Endothelial cell of umbilical vein (primary cell): ENCODE data around the gene PRELID3B. TPM values are rescaled to one million over a fixed set of nuclear protein-coding genes. Genes with fewer than 3 reads are reported as not detected.

ENCODE experiments used
- BruUV-seq: library from RNA; stranded (reverse); fragments of 400-500 nt; replicated peaks from 2 replicates; lab custom pipeline; 2021; lab: Mats Ljungman, UMichigan
- CTCF ChIA-PET: fragments of 300-600, 350-600 bp; sonication (Branson Sonifier 250); formaldehyde crosslinking; loops from one replicate; lab custom pipeline; 2021; ENCODE audit warnings: antibody characterized with exemption, inconsistent platforms; lab: Charles Lee
- POLR2A ChIA-PET: fragments of 300-600, 350-600 bp; sonication (Branson Sonifier 250); formaldehyde crosslinking; loops from one replicate; lab custom pipeline; 2021; ENCODE audit warnings: antibody characterized with exemption, inconsistent platforms; lab: Charles Lee
- DNase-seq: peaks from one replicate; pipeline ENCODE4 v3.0.0-alpha.2; 2011; ENCODE audit warnings: low read depth, low spot score
- FAIRE-seq: peaks from 2 replicates; lab custom pipeline; 2011; peaks lifted over from hg19 to GRCh38; lab: Jason Lieb, UNC
- H2AFZ ChIP-seq: 2 replicates; pipeline ENCODE4 v1.6.0; 2012; ENCODE audit warnings: low read depth, low read length, control low read depth, inconsistent platforms
- H3K27ac ChIP-seq: 2 replicates; pipeline ENCODE4 v1.5.1; 2011; ENCODE audit warnings: low read depth, mild to moderate bottlenecking, control low read depth, low read length, moderate library complexity; ENCODE audit not compliant: insufficient read depth
- H3K27me3 ChIP-seq, 2 experiments: 2 replicates each; pipeline versions ENCODE4 v1.6.0 to v1.6.1; 2011; ENCODE audit warnings: low read length in 2 of 2, mixed read lengths in 1 of 2; ENCODE audit not compliant: control insufficient read depth in 2 of 2, insufficient read depth in 2 of 2
- H3K36me3 ChIP-seq, 2 experiments: 2 replicates in 1 of 2; 3 replicates in 1 of 2; pipeline ENCODE4 v1.5.1; 2011; ENCODE audit warnings: low read length in 2 of 2, mild to moderate bottlenecking in 1 of 2, moderate library complexity in 1 of 2; ENCODE audit not compliant: control insufficient read depth in 2 of 2, insufficient read depth in 2 of 2; ENCODE audit errors: extremely low read depth in 1 of 2
- H3K4me1 ChIP-seq: 3 replicates; pipeline ENCODE4 v1.5.1; 2011; ENCODE audit warnings: mild to moderate bottlenecking, low read length; ENCODE audit not compliant: control insufficient read depth, insufficient read depth; ENCODE audit errors: extremely low read depth
- H3K4me2 ChIP-seq: 2 replicates; pipeline ENCODE4 v1.6.1; 2011; ENCODE audit warnings: low read length, control low read depth, mixed read lengths; ENCODE audit not compliant: insufficient read depth
- H3K4me3 ChIP-seq, 3 experiments: fragments of 200-600 bp in 1 of 3; sonication (generic), shearing (Covaris generic) in 1 of 3; replicated peaks in 1 of 3; 2 replicates each; pipeline ENCODE4 v1.5.1; 2011 to 2016; ENCODE audit warnings: control low read depth in 3 of 3, low read length in 3 of 3, mild to moderate bottlenecking in 2 of 3, inconsistent platforms in 1 of 3, low read depth in 1 of 3, moderate library complexity in 1 of 3; ENCODE audit not compliant: insufficient read depth in 1 of 3
- H3K79me2 ChIP-seq: 2 replicates; pipeline ENCODE4 v1.6.0; 2012; ENCODE audit warnings: low read length, inconsistent platforms; ENCODE audit not compliant: control insufficient read depth, insufficient read depth
- H3K9ac ChIP-seq: replicated peaks from 2 replicates; pipeline ENCODE3; 2011; ENCODE audit warnings: low read length, control low read depth; ENCODE audit not compliant: insufficient read depth; ENCODE audit errors: extremely low read depth
- H3K9me1 ChIP-seq: replicated peaks from 3 replicates; pipeline ENCODE4 v1.6.0; 2011; ENCODE audit warnings: mild to moderate bottlenecking, low read length; ENCODE audit not compliant: control insufficient read depth, insufficient read depth; ENCODE audit errors: extremely low read depth
- H3K9me3 ChIP-seq: replicated peaks from 2 replicates; pipeline ENCODE4 v1.5.1; 2012; ENCODE audit warnings: low read length, inconsistent platforms; ENCODE audit not compliant: control insufficient read depth, insufficient read depth
- H4K20me1 ChIP-seq: replicated peaks from 2 replicates; pipeline ENCODE3; 2011; ENCODE audit warnings: mild to moderate bottlenecking, low read length; ENCODE audit not compliant: control insufficient read depth, insufficient read depth; ENCODE audit errors: extremely low read depth
- CTCF ChIP-seq, 2 donors: IDR thresholded peaks; 1 replicate in 1 of 2; 2 replicates in 1 of 2; pipeline ENCODE4 v1.5.1; 2011; ENCODE audit warnings: low read length in 2 of 2, mild to moderate bottlenecking in 2 of 2, moderate library complexity in 2 of 2, control low read depth in 1 of 2, inconsistent platforms in 1 of 2, low read depth in 1 of 2; ENCODE audit not compliant: insufficient read depth in 1 of 2; ENCODE audit errors: extremely low read depth in 1 of 2
- EZH2 ChIP-seq: IDR thresholded peaks from 2 replicates; pipeline ENCODE4 v1.6.1; 2012; ENCODE audit warnings: borderline replicate concordance, low read depth, mild to moderate bottlenecking, moderate library complexity, low read length, inconsistent platforms; ENCODE audit not compliant: severe bottlenecking
- FOS ChIP-seq: IDR thresholded peaks from 2 replicates; pipeline ENCODE4 v1.6.1; 2011; ENCODE audit warnings: mild to moderate bottlenecking, low read length, moderate library complexity, borderline replicate concordance; ENCODE audit not compliant: insufficient read depth
- GATA2 ChIP-seq: IDR thresholded peaks from 2 replicates; pipeline ENCODE4 v1.7.0; 2011; ENCODE audit warnings: low read depth, mild to moderate bottlenecking, moderate library complexity, mixed read lengths, low read length; ENCODE audit not compliant: insufficient read length, insufficient read depth
- JUN ChIP-seq: IDR thresholded peaks from 2 replicates; pipeline ENCODE4 v1.6.1; 2011; ENCODE audit warnings: borderline replicate concordance, low read depth; ENCODE audit not compliant: insufficient read length, insufficient read depth
- MAX ChIP-seq: IDR thresholded peaks from 2 replicates; pipeline ENCODE4 v1.6.1; 2011; ENCODE audit not compliant: insufficient read depth, insufficient read length
- MYC ChIP-seq: IDR thresholded peaks from one replicate; pipeline ENCODE4 v1.6.1; 2011; ENCODE audit warnings: mild to moderate bottlenecking, low read depth, low read length
- POLR2A ChIP-seq: IDR thresholded peaks from 2 replicates; pipeline ENCODE4 v1.6.1; 2012; ENCODE audit warnings: low read depth, mild to moderate bottlenecking, control low read depth, low read length
- POLR2AphosphoS5 ChIP-seq: IDR thresholded peaks from 2 replicates; pipeline ENCODE4 v1.6.1; 2012; ENCODE audit warnings: low read depth, mild to moderate bottlenecking, control low read depth, low read length, moderate library complexity; ENCODE audit not compliant: insufficient read depth
- dilution Hi-C: fragments of 300-500 bp; cut with MboI; formaldehyde crosslinking; loops from one replicate; pipeline ENCODE4 v1.15.0; 2019; ENCODE audit warnings: low sequenced_read_pairs; ENCODE audit not compliant: extremely low pct_ligation_motif_present
- intact Hi-C: fragments of 100-400 bp; cut with micrococcal nuclease; formaldehyde crosslinking; loops from one replicate; pipeline ENCODE4 v1.10.0; 2022
- polyA plus RNA-seq, 4 experiments: library from polyadenylated mRNA; depleted of rRNA in 3 of 4; stranded (reverse) in 3 of 4; unstranded in 1 of 4; fragments of >200 nt; gene quantifications; 2 replicates each; pipeline versions ENCODE4 v1.2.1 to v1.2.3, GENCODE V29; 2011 to 2012; ENCODE audit warnings: missing spikeins in 1 of 4
- total RNA-seq: library from RNA; stranded (reverse); gene quantifications from 2 replicates; pipeline ENCODE4 v1.2.3, GENCODE V29; 2021

PRELID3B gene
- total and polyA plus RNA-seq, 2 donors (not counting 3 experiments of a cell fraction or from before 2014, with no cell fraction given) = 14.9 to 57.2 TPM

- no peaks in the 10 kb centered on the region for H3K9me1 ChIP-seq
- H3K27ac ChIP-seq = no peak overlapping the region
- no TSS peak for BruUV-seq
- H3K9me3 ChIP-seq = no peaks in the 10 kb centered on the region
- no peak for DNase-seq
- no peak overlapping the region for H3K9ac ChIP-seq
- TF ChIP-seq POLR2A = no peak
- TF ChIP-seq GATA2 = no peak
- no peak for TF ChIP-seq CTCF (IDR thresholded peaks at IDR 0.05; ENCODE audit: extremely low read depth in 1 of 2, insufficient read depth in 1 of 2, low read depth in 1 of 2, low read length in 2 of 2)
- no peak for TF ChIP-seq MAX
- no peak for TF ChIP-seq JUN
- no peak for TF ChIP-seq EZH2
- TF ChIP-seq FOS = no peak
- no peak for TF ChIP-seq MYC
- TF ChIP-seq POLR2AphosphoS5 = no peak
- ChIA-PET POLR2A (no interaction called here), CTCF (no interaction called here)
- H3K79me2 ChIP-seq = no peaks in the 10 kb centered on the region
- no peak overlapping the region for H3K4me2 ChIP-seq
- peaks cover 14% of the 10 kb centered on the region for H3K4me1 ChIP-seq
- dilution Hi-C loops (no loop called here), intact Hi-C loops (no loop called here)
- H2AFZ ChIP-seq = no peak overlapping the region
- H3K4me3 ChIP-seq = no peak overlapping the region
- no peaks in the 10 kb centered on the region for H4K20me1 ChIP-seq
- peaks cover 0 to 9% of the 10 kb centered on the region in 2 experiments for H3K27me3 ChIP-seq
- H3K36me3 ChIP-seq = no peaks in the 10 kb centered on the region
- FAIRE-seq = no peak
Measured at GRCh38 chr20:59062081-59062480, 19.5 kb upstream of the PRELID3B start.
